GM10847 (cell line): ENCODE data around the gene IHH.

Experiments used
- POLR2A ChIP-seq: IDR thresholded peaks from 2 replicates; pipeline ENCODE4 v1.6.1; 2011; ENCODE audit not compliant: insufficient read length; ENCODE audit errors: extremely low read depth

Gene IHH

GRCh38 chr2:219060821-219061791 is at the start of gene IHH:
IHH (minus strand) TSS chr2:219060921; CDS start chr2:219060467, 454 bp downstream.
- no peak for TF ChIP-seq POLR2A

GRCh38 chr2:219109471-219109870 is 48.8 kb upstream of the IHH start:
- TF ChIP-seq POLR2A, result no peak

GRCh38 chr2:219107758-219108157 is 47.0 kb upstream of the IHH start:
- no peak for TF ChIP-seq POLR2A

- no peak for TF ChIP-seq POLR2A
These were observed 45.5 kb upstream of the IHH start for GRCh38 chr2:219106251-219106650.

GRCh38 chr2:219104107-219105035 is 43.6 kb upstream of the IHH start:
- no peak for TF ChIP-seq POLR2A

GRCh38 chr2:219099329-219099728 is 38.6 kb upstream of the IHH start:
- no peak for TF ChIP-seq POLR2A

- no peak for TF ChIP-seq POLR2A
These were observed 34.8 kb upstream of the IHH start for GRCh38 chr2:219095406-219095935.

GRCh38 chr2:219094171-219094570 is 33.5 kb upstream of the IHH start:
- no peak for TF ChIP-seq POLR2A

- TF ChIP-seq POLR2A, result no peak
These were observed 29.9 kb upstream of the IHH start for GRCh38 chr2:219090436-219091299.

- no peak for TF ChIP-seq POLR2A
These were observed 28.6 kb upstream of the IHH start for GRCh38 chr2:219089330-219089729.

GRCh38 chr2:219087848-219088247 is 27.1 kb upstream of the IHH start:
- no peak for TF ChIP-seq POLR2A

- TF ChIP-seq POLR2A, result no peak
These were observed 26.6 kb upstream of the IHH start for GRCh38 chr2:219087361-219087760.

GRCh38 chr2:219086196-219086595 is 25.5 kb upstream of the IHH start:
- TF ChIP-seq POLR2A, result no peak

GRCh38 chr2:219084791-219085190 is 24.1 kb upstream of the IHH start:
- TF ChIP-seq POLR2A, result no peak

- TF ChIP-seq POLR2A, result no peak
These were observed 21.7 kb upstream of the IHH start for GRCh38 chr2:219082332-219082958.
